ACC112 (cell line): ENCODE data around the gene GDPD4.

Source experiments
- H2AFZ ChIP-seq: fragments of 200-600 bp; sonication (generic); one replicate; pipeline ENCODE4 v1.6.0; 2017; ENCODE audit warnings: antibody characterized with exemption, low read length; ENCODE audit not compliant: unreplicated experiment
- H3K27ac ChIP-seq: fragments of 200-600 bp; sonication (generic); 2 replicates; pipeline ENCODE4 v1.5.1; 2014; ENCODE audit warnings: low read depth, mild to moderate bottlenecking, antibody characterized with exemption, low read length, moderate library complexity
- H3K27me3 ChIP-seq: fragments of 200-600 bp; sonication (generic); 2 replicates; pipeline ENCODE4 v1.6.1; 2014; ENCODE audit warnings: mild to moderate bottlenecking, antibody characterized with exemption, low read length, moderate library complexity, mixed read lengths; ENCODE audit not compliant: insufficient read depth
- H3K36me3 ChIP-seq: fragments of 200-600 bp; sonication (generic); 2 replicates; pipeline ENCODE4 v1.6.1; 2016; ENCODE audit warnings: mild to moderate bottlenecking, antibody characterized with exemption, low read length, moderate library complexity, mixed read lengths; ENCODE audit not compliant: insufficient read depth
- H3K4me1 ChIP-seq: fragments of 200-600 bp; sonication (generic); one replicate; pipeline ENCODE4 v1.6.1; 2016; ENCODE audit warnings: low read length, mixed read lengths; ENCODE audit not compliant: insufficient read depth, unreplicated experiment, control insufficient read depth
- H3K4me3 ChIP-seq: fragments of 200-600 bp; sonication (generic); 2 replicates; pipeline ENCODE4 v1.5.1; 2014; ENCODE audit warnings: mild to moderate bottlenecking, low read depth, low read length
- H3K79me2 ChIP-seq: fragments of 200-600 bp; sonication (generic); one replicate; pipeline ENCODE4 v1.6.0; 2016; ENCODE audit warnings: low read length; ENCODE audit not compliant: control insufficient read depth, unreplicated experiment, insufficient read depth

GDPD4 gene

DNA sequence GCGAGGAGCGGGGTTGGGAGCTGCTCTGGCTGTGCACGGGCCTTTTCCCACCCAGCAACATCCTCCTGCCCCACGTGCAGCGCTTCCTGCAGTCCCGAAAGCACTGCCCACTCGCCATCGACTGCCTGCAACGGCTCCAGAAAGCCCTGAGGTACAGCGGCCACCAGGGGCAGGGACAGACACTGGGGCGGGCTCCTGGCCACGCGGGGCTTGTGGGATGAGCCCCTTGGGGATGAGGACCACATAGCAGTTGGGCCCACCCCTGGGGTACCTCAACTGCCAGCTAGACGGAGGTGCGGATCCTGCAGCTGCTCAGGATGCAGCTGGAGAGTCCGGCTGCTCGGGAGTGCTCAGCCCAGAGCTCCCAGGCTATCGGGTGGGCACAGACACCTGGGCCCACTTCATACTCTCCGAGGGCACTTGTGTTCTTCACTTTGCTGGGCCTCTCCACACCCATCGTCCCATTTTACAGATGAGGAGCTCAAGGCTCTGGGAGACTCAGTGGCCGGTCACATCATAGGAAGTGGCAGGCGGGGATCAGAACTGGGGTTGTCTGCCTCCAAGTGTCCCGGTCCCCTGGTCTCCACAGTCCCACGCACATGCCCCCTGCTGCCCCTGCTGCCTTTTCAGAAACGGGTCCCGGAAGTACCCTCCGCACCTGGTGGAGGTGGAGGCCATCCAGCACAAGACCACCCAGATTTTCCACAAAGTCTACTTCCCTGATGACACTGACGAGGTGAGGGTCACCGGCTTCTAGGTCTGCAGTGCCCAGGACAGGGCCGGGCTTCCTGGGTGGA lies 95.8 kb downstream of the GDPD4 start:
- no peak overlapping the region for H3K4me3 ChIP-seq

DNA sequence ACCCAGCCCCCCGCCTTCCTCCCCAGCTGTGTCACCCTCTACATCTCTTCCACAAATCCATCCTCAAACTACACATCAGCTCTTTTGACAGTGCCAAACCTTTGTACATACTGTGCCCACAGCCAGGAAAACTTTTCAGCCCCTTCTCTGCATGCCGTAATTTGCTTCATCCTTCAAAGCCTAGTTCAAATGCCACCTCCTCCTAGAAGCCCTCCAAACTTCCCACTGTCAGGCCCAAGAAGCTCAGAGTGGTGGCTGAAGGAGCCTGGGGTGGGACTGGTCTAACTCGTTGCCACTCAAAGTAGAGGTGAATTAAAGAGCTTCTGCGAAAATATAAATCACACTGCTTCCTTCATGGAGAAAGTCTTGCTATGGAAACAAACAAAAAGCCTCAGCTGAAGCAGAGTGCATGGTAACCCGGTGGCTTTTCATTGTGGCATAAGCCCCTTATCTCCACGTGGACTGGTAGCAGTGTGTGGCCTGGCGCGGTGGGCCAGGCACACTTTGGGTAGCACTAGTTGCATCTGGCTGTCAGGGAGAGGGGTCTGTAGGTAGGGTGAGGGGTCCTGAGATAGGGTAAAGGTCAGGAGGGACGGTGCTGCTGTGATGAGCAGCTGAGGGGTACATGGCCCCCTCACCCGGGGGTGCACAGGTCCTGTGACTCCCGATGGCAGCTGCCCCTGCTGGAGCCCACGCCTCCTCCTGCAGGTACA lies 96.6 kb downstream of the GDPD4 start:
- H3K4me3 ChIP-seq: no peak overlapping the region
- H3K4me1 ChIP-seq: peaks cover 5% of the 10 kb centered on the region
- H3K27ac ChIP-seq: no peak overlapping the region
- no peak overlapping the region for H2AFZ ChIP-seq
- H3K27me3 ChIP-seq: no peaks in the 10 kb centered on the region
- no peaks in the 10 kb centered on the region for H3K79me2 ChIP-seq
- no peaks in the 10 kb centered on the region for H3K36me3 ChIP-seq

More for the DNA sequence above, 95.8 kb downstream of the GDPD4 start:
- Histone ChIP-seq H3K36me3 (no peaks in the 10 kb centered on the region), H3K27me3 (no peaks in the 10 kb centered on the region), H3K4me1 (peaks cover 5% of the 10 kb centered on the region), H3K27ac (no peak overlapping the region), H2AFZ (no peak overlapping the region), H3K79me2 (no peaks in the 10 kb centered on the region)

DNA sequence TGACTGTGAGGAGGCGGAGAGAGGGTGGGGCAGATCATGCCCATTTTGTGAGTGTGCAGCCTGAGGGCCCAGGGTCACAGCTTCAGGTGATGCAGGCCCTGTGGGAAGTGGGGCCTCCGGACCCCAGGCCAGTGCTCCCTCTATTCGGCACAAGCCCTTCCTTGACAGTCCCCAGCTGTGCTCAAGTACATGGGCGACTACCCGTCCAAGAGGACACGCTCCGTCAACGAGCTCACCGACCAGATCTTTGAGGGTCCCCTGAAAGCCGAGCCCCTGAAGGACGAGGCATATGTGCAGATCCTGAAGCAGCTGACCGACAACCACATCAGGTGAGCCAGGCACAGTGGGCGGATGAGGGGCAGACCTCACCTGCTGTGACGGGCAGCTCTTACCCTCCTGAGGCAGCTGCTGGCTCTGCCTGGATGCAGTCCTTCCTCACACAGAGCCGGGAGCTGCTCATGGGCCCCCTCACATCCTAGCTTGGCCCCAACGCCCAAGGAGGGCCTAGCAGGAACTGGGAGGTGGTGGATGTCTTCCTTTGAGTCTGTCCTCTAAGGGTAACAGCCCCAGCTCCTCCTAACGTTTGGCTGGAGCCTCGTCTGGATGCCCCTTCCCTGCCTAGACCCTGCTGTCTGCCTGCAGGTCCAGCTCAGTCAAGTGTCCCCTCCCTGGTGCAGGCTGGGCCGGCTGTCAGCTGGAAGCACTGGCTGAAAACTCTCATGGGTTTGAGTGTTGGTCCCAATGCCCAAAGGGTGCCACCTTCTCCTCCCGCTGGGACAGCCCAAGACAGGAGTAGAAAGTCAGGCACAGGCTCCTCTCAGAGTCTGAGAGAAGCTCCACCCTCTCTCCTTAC lies 97.4 kb downstream of the GDPD4 start:
- no peak overlapping the region for H3K4me3 ChIP-seq
- H3K4me1 ChIP-seq: peaks cover 5% of the 10 kb centered on the region
- H3K27ac ChIP-seq: no peak overlapping the region
- H3K27me3 ChIP-seq: no peaks in the 10 kb centered on the region
- no peaks in the 10 kb centered on the region for H3K79me2 ChIP-seq
- H3K36me3 ChIP-seq: no peaks in the 10 kb centered on the region
- H2AFZ ChIP-seq: no peak overlapping the region

DNA sequence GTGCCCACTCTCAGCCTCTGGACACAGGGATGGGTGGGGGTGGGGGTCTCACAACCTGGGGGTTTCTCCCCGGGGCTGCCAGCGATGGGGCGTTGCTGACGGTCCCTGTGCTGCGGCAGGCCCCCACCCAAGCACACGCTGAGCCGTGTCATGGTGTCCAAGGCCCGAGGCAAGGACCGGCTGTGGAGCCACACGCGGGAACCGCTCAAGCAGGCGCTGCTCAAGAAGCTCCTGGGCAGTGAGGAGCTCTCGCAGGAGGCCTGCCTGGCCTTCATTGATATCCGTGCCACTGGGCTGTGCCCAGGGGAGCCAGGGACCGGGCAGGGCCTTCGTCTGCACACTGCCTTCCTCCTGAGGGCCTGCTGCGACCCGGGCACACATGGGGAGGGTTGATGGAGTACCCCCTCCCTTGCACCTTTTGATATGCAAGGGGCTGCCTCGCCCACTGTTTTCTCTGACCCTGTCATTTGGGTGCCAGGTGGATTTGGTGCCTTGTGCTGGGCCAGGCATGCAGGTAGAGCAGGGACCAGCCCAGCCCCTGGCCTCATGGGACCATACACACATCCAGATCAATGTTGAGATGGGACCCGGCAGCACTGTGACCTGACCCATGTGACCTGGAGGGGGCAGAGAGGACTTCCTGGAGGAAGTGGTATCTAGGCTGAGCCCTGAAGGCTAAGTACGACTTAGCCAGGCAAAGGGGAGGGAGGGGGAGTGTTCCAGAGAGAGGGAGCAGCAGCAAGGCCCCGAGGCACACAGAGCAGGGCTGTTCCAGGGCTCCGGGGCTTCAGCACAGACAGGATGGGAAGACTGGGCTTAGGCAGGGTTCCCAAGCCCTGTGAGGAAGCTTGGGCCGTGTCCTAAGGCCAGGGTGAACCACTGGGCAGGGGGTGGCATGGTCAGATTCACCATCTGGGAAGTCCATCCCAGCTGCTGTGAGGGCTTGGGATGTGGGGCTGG lies 98.3 kb downstream of the GDPD4 start:
- Histone ChIP-seq H2AFZ (no peak overlapping the region), H3K79me2 (no peaks in the 10 kb centered on the region), H3K4me3 (no peak overlapping the region), H3K36me3 (no peaks in the 10 kb centered on the region), H3K4me1 (peaks cover 5% of the 10 kb centered on the region), H3K27ac (no peak overlapping the region), H3K27me3 (no peaks in the 10 kb centered on the region)

DNA sequence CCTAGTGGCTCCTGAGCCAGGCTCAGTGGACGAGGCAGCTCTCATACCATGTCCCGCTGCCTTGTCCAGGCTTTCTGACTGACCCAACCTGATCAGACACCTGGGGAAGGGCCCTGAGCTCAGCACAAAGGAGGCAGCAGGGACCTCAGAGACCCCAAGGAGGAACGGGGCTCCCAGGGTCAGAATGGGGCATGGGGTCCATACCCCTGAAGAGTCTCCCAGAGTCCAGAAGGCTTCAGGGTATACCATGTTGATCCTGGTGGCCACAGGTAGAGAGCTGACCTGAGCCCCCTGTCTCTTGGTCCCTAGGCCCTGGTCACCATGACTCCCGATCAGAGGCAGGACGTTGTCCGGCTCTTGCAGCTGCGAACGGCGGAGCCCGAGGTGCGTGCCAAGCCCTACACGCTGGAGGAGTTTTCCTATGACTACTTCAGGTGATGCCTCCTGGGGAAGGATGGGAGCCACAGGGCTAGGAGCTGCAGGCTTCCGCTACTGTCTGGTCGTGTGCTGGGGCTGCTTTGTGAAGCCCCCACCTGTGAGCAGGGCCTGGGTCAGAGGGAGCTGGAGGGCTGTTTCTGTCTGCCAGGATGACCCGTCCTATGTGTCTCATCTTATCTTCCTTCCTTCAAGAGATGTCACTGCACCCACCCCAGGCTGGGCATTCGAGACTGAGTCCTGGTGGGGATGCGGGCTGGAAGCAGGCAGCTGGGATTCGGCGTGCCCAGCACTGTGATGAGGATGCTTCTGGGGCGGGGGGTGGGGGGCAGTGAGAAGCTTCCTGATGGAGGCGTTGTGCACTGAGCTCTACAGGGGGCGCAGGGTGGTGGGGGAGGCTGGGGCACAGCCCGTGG lies 99.3 kb downstream of the GDPD4 start:
- Histone ChIP-seq H3K4me3 (no peak overlapping the region), H3K79me2 (no peaks in the 10 kb centered on the region), H3K27ac (no peak overlapping the region), H3K27me3 (no peaks in the 10 kb centered on the region), H2AFZ (no peak overlapping the region), H3K36me3 (no peaks in the 10 kb centered on the region), H3K4me1 (no peaks in the 10 kb centered on the region)

DNA sequence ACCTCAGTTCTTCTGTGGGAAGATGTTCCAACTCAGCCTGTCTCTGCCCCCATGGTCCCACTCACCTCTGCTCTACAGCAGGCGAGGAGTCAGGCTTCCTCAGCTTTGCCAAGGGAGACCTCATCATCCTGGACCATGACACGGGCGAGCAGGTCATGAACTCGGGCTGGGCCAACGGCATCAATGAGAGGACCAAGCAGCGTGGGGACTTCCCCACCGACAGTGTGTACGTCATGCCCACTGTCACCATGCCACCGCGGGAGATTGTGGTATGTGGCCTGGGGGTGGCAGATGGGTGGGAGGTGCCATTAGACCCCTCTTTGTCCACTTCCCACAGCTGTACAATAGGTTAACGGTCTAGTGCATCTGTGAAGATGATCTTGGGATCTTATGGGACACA lies 100.1 kb downstream of the GDPD4 start:
- H3K36me3 ChIP-seq: no peaks in the 10 kb centered on the region
- H3K4me1 ChIP-seq: no peaks in the 10 kb centered on the region
- H3K27me3 ChIP-seq: no peaks in the 10 kb centered on the region
- H3K79me2 ChIP-seq: no peaks in the 10 kb centered on the region
- H2AFZ ChIP-seq: no peak overlapping the region
- no peak overlapping the region for H3K27ac ChIP-seq
- no peak overlapping the region for H3K4me3 ChIP-seq

DNA sequence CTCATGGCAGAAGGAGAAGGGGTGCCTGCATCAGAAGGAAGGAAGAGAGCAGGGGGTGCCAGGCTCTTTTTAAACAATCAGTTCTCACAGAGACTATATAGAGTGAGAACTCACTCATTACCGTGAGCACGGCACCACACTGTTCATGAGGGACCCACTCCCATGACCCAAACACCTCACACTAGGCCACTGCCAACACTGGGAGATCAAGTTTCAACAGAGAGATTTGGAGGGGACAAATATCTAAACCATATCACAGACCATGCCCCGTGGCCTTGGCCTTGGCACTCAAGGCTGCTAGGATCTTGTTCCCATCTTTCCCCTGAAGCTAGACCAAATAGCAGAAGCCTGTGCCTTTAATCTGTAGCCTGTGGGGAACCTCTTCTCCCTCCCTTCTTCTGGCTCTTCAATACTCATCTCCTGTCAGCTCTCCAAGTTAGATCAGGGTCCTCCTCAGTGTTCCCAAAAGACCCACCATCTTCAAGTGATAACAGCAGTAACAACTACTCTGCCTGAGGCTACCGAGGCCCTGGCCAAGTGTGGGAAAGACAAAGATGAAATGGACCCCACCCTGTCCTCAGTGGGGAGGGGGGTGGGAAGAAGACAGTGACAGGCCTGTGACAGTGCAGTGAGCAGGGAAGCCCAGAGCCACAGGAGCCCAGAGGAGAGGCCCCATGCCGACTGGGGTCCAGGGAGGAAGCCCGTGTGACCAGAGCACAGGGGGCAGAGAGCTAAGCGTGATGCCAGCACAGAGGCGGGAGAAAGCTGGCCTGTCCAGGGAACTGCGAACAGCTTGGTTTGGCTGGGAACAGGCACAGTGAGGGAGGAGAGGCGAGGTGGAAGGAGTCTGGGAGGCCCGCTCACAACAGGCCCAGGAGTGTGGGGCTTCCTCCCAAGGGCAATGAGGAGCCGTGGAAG lies 100.9 kb downstream of the GDPD4 start:
- Histone ChIP-seq H2AFZ (no peak overlapping the region), H3K4me1 (no peaks in the 10 kb centered on the region), H3K79me2 (no peaks in the 10 kb centered on the region), H3K4me3 (no peak overlapping the region), H3K36me3 (no peaks in the 10 kb centered on the region), H3K27ac (no peak overlapping the region), H3K27me3 (no peaks in the 10 kb centered on the region)

DNA sequence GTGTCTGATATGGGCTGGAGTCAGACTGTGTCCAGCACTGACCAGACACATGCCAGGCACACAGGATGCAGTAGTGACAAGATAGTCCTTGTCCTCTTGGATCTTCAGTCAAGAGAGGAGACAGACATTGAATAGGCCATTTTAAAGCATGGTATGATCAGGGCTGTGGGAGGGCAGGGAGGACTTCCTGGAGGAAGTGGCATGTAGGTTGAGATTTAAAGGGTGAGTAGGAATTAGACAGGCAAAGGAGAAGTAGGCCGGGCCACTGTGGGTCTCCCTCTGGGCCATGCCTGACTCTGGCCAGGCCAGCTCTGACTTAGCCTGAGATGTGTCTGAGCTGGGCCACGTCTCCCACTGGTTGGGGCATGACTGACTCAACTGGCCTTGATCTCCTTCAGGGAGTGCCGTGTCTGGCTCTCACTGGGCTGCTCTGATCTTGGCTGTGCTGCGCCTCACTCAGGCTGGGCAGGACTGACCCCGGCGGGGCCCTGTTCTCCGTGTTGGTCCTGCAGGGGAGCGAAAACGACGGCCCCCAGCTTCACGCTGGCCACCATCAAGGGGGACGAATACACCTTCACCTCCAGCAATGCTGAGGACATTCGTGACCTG lies 102.2 kb downstream of the GDPD4 start:
- H3K4me1 ChIP-seq: no peaks in the 10 kb centered on the region
- H2AFZ ChIP-seq: no peak overlapping the region
- no peak overlapping the region for H3K4me3 ChIP-seq
- H3K36me3 ChIP-seq: no peaks in the 10 kb centered on the region
- H3K27me3 ChIP-seq: no peaks in the 10 kb centered on the region
- H3K27ac ChIP-seq: no peak overlapping the region
- H3K79me2 ChIP-seq: no peaks in the 10 kb centered on the region
